ENCODE measurements around the gene SLC5A10. TPM values are rescaled to one million over a fixed set of nuclear protein-coding genes. Genes with fewer than 3 reads are reported as not detected.
A peak's percentile ranks its signal among the peaks of the same experiment; 100 is the strongest.

SLC5A10 gene
- polyA plus RNA-seq, 1 donor from 2014 or later = 0.79 TPM

DNA sequence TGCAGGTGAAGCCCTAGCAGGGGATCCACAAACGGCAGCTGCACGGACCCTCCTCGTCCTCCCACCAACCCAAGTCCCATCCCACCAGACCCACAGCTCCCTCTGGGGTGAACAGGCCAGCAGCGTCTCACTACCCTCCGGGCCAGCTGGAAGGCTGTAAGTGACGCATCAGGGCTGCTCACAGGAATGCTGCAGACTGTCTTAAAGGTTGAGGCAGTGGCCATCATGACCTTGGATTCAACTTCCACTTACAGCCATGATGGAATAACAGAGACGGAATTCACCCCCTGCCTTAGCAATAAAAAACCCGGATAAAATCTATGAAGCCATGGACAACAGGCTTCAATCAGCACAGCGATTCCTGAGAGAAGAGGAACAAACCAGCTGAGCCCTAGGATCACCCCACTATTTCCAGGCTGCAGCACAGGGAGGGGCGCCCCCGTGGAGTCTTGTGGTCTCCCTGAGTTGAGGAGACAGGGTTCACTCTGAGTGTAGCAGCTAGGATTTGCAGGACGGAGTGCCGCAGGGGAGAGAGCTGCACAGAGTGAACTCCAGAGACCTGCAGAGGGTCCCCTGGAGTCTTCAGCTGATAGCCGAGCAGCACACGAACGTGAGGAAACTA lies 42.1 kb downstream of the SLC5A10 start:
- Mint-ChIP-seq H3K36me3 (peaks cover 2% of the 10 kb centered on the region), H3K9me3 (peaks cover 0 to 3% (median 0%) of the 10 kb centered on the region in 3 donors), H3K27me3 (no peaks in the 10 kb centered on the region), H3K27ac (peak overlapping the region in 1 of 3 donors; percentile 35), H3K4me3 (peak overlapping the region in 1 of 4 donors; percentile 2), H3K4me1 (peaks cover 13 to 26% (median 16%) of the 10 kb centered on the region in 3 donors)

DNA sequence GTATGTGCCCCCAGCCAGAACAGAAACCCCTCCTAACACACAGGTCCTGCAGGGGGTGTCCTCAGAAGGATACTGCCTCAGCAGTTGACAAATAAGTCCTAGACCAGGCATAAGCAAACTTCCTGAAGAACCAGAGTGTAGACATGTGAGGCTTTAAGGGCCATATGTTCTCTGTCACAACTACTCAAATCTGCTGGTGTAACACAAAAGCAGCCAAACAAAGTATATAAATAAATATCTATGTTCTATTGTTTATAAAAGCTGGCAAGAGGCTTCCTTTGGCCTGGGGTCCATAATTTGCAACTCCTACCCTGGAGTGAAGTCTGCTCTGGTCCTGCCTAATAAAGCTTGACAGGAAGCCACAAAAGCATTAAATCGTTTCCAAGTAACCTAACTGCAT lies 42.7 kb downstream of the SLC5A10 start:
- Mint-ChIP-seq H3K27ac (peak overlapping the region in 1 of 3 donors; percentile 35), H3K27me3 (no peaks in the 10 kb centered on the region), H3K4me1 (peaks cover 13 to 26% (median 16%) of the 10 kb centered on the region in 3 donors), H3K36me3 (peaks cover 2% of the 10 kb centered on the region), H3K9me3 (peaks cover 0 to 3% (median 0%) of the 10 kb centered on the region in 3 donors), H3K4me3 (peak overlapping the region in 1 of 4 donors; percentile 23)

DNA sequence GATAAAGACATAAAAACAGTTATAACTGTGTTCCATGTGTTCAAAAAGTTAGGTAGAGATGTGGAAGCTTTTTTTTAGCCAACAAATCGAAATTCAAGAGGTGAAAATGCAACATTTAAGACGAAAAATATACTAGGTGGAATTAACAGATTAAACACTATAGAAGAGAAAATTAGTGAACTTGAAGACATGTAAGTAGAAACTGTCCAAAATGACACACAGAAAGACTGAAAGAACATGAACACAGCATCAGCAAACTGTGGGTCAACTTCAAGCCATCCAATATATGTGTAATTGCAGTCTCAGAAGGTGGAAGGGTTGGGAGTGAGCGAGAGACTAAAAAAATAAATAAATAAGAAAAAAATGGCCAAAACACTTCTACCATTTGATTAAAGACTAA lies 43.3 kb downstream of the SLC5A10 start:
- no peak overlapping the region for H3K4me3 Mint-ChIP-seq
- no peaks in the 10 kb centered on the region for H3K27me3 Mint-ChIP-seq
- H3K27ac Mint-ChIP-seq = peak overlapping the region in 2 of 3 donors; percentile 35 to 67
- peaks cover 13 to 26% (median 16%) of the 10 kb centered on the region in 3 donors for H3K4me1 Mint-ChIP-seq
- H3K36me3 Mint-ChIP-seq = peaks cover 2% of the 10 kb centered on the region
- H3K9me3 Mint-ChIP-seq = peaks cover 0 to 3% (median 0%) of the 10 kb centered on the region in 3 donors

DNA sequence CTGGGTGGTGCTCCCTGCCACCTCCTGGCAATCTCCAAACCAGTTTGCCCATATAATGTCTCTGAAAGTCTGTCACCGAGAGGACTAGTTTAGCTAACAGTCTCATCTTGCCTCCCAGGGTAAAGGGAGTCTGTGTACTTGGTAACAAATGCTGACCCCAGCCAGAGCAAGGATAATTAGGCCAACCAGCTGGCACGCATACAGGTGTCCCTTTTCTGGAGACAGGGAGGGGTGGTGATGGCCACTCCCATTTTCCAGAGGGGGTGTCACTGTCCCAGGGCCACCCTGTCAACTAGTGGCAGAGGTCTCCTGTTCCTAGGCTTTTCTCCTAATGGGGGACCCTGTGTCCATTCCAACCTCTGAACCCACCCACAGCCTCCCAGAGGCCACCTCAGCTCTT lies 44.5 kb downstream of the SLC5A10 start:
- Mint-ChIP-seq H3K27me3 (no peaks in the 10 kb centered on the region), H3K27ac (peak overlapping the region in 1 of 3 donors; percentile 59), H3K9me3 (peaks cover 0 to 3% (median 0%) of the 10 kb centered on the region in 3 donors), H3K4me1 (peaks cover 12 to 29% (median 19%) of the 10 kb centered on the region in 3 donors), H3K36me3 (peaks cover 2% of the 10 kb centered on the region), H3K4me3 (peak overlapping the region in 1 of 4 donors; percentile 38)

DNA sequence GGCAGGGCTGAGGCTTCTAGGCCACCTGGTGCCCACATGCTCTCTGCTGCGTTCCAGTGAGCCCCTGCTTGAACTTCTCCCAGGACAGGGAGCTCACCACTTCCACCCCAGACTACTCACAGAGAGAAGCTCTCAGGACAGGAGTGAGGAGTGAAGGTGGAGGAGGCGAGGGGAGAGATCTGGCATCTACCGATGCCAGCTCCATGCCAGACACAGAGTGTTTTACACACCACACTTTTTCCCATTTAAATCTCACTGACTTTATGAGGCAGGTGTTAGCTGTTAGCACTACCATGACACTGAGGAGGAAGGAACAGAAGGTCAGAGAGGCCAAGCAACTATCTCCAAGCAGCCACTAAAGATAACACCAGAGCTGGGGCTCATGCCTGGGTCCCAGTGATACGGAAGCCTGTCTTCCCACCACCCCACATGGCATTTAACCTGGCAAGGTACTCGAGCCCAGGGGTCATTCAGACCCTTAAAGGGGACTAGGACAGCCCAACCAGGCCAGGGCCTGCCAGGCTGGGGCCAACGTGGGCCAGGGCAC lies 45.8 kb downstream of the SLC5A10 start:
- H3K36me3 Mint-ChIP-seq = peaks cover 2% of the 10 kb centered on the region
- no peaks in the 10 kb centered on the region for H3K27me3 Mint-ChIP-seq
- H3K27ac Mint-ChIP-seq = peak overlapping the region in 1 of 3 donors; percentile 8
- peaks cover 0 to 3% (median 0%) of the 10 kb centered on the region in 3 donors for H3K9me3 Mint-ChIP-seq
- peak overlapping the region in 1 of 4 donors; percentile 53 for H3K4me3 Mint-ChIP-seq
- H3K4me1 Mint-ChIP-seq = peaks cover 10 to 33% (median 22%) of the 10 kb centered on the region in 3 donors

DNA sequence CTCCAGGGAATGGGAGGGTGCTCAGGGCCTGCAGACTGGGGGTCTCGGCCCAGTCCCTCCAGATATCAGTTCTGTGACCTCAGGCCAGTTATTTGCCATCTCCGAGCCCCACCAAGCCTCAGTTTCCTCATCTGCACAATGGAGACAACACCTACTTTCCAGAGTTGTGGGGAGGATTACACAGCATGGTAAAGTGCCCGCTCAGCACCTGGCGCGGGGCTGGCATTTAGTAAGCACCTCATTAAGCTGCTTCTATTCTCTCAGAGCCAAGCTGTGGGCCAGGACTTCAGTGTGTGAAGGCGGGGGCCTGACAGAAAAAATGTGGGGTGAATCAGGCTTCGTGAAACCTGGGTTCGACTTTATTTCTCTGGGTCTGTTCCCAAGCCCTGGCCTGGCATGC lies 47.4 kb downstream of the SLC5A10 start:
- Mint-ChIP-seq H3K27ac (no peak overlapping the region), H3K9me3 (peaks cover 0 to 3% (median 0%) of the 10 kb centered on the region in 3 donors), H3K4me3 (no peak overlapping the region), H3K36me3 (peaks cover 2% of the 10 kb centered on the region), H3K4me1 (peaks cover 10 to 24% (median 22%) of the 10 kb centered on the region in 3 donors), H3K27me3 (no peaks in the 10 kb centered on the region)

DNA sequence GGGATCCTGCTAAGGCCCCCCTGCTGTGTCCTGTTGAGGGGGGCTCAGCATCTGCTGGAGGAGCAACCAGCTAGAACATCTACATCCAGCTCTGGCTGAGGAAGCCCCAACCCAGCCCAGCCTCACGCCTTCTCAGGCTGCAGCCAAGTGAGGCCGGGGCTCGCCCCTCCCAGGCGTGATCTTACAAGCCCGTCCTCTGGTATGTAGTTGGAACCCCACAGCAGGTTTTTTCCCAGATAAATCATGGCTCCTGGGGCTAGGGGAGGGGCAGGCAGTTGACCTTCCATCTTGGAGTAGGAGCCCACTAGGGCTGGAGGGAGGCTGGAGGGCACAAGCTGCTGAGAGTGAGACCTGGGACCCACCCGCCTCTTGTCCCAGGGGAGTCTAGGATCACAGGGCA lies 47.9 kb downstream of the SLC5A10 start:
- H3K27ac Mint-ChIP-seq = no peak overlapping the region
- H3K36me3 Mint-ChIP-seq = peaks cover 2% of the 10 kb centered on the region
- H3K9me3 Mint-ChIP-seq = peaks cover 0 to 3% (median 0%) of the 10 kb centered on the region in 3 donors
- H3K4me1 Mint-ChIP-seq = peaks cover 10 to 24% (median 22%) of the 10 kb centered on the region in 3 donors
- no peaks in the 10 kb centered on the region for H3K27me3 Mint-ChIP-seq
- H3K4me3 Mint-ChIP-seq = no peak overlapping the region

DNA sequence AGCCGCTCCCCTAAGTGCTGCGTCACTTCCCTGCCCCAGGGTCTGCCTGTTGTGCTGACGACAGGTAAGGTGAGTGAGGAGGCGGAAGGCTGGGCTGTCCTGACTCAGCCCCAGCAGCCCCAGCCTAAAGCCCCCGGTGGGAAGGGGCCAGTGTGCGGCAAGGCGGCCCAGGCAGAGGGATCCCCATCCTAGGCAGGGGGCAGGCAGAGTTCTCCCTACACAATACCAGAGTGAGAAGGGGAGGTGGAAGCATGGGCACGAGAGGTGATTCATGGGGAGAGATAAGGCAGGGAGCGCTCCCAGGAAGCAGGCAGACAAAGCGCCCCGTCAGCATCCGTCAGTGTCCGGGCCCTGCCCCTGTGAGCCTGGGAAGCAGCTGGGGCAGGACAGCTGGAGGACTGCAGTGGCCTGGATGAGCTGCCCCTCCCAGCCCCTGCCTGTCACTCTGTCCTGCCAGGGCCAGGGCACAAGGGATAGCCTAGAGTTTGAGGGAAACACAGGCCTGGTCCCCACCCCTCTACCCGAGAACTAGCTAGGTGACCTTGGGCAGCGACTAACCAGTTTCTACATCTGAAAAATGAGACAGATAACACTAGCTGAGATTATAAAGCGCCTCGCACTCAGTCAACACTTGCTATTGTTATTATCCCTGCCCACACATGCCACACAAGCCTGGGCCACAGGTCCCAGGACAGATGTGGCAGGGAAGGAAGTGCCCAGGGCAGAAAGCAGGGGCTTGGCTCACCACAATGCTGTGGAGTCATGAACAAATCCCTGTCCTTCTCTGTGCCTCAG lies 48.8 kb downstream of the SLC5A10 start:
- Mint-ChIP-seq H3K36me3 (peaks cover 2% of the 10 kb centered on the region), H3K27ac (peak overlapping the region in 1 of 3 donors; percentile 81), H3K4me3 (peak overlapping the region in 2 of 4 donors; percentile 25 to 60), H3K9me3 (no peaks in the 10 kb centered on the region), H3K27me3 (no peaks in the 10 kb centered on the region), H3K4me1 (peaks cover 11 to 24% (median 22%) of the 10 kb centered on the region in 3 donors)

DNA sequence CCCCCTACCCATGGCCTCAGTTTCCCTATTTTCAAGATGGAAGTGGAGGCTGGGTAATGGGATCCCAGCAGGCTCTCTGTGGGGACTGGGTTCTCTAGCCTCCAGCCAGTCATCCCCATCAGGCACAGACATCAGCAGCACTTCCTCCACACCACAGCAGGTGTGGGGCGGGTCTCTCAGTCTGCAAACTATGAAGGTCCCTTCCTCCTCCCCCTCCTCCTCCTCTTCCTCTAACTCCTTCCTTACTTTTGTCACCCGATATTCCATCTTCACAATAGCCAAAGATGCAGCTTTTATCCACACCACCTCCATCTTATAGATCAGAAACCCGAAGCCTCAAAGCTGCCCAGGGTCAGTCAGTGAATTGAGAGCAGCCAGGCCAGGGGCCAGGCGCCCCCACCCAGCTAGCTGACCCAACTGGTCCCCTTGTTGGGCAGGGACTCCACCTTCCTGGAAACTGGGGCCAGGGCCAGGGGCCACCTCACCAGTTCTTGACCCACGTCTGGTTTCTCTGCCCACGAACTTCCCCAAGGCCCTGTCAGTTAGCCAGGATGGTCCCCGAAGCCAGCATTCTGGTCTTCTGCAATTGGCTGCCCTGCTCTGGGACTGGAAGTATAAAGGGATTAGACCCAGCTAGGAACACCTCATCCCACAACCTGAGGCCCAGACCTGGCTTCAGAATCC lies 50.1 kb downstream of the SLC5A10 start:
- Mint-ChIP-seq H3K36me3 (no peaks in the 10 kb centered on the region), H3K27ac (peak overlapping the region in 1 of 3 donors; percentile 71), H3K4me1 (peaks cover 15 to 27% (median 24%) of the 10 kb centered on the region in 3 donors), H3K9me3 (no peaks in the 10 kb centered on the region), H3K27me3 (no peaks in the 10 kb centered on the region), H3K4me3 (peak overlapping the region; percentile 62 to 95 (median 72))

DNA sequence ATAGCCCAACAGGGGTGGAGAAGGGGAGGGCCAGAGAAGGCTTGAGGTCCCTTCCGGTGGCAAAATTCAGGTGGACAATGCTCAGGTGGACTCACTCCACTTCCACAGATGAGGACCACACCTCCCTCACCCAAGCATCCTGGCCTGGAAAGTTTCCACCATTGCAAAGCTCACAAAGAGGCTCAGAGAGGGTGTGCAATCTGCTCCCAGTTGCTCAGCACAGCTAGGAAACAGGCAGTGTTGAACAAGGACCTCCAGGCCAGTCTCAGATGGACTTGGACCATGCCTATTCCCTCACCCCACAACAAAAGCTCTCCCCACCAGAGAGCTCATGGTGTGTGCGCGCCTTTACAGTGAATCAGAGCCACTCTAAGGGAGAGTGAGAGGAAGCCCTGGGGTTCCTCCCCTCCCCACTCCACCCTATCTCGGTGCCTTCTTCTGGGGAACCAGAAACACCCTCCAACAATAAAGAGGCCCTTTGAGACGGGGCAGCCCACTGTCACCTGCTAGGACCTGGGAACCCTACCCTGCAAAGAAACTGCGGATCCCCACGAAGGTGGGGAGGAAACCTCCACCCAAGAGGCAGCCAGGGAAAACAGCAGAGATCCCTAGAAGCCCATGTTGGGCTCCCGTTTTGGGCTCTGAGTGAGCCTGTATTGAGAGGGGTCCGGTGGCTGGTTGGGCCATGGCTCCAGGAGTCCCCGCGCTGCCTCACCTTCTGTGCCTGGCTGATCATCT lies 51.0 kb downstream of the SLC5A10 start:
- Mint-ChIP-seq H3K9me3 (no peaks in the 10 kb centered on the region), H3K27ac (peak overlapping the region in 1 of 3 donors; percentile 52), H3K36me3 (no peaks in the 10 kb centered on the region), H3K4me3 (peak overlapping the region; percentile 81 to 96 (median 90)), H3K4me1 (peaks cover 15 to 24% (median 22%) of the 10 kb centered on the region in 3 donors), H3K27me3 (no peaks in the 10 kb centered on the region)

DNA sequence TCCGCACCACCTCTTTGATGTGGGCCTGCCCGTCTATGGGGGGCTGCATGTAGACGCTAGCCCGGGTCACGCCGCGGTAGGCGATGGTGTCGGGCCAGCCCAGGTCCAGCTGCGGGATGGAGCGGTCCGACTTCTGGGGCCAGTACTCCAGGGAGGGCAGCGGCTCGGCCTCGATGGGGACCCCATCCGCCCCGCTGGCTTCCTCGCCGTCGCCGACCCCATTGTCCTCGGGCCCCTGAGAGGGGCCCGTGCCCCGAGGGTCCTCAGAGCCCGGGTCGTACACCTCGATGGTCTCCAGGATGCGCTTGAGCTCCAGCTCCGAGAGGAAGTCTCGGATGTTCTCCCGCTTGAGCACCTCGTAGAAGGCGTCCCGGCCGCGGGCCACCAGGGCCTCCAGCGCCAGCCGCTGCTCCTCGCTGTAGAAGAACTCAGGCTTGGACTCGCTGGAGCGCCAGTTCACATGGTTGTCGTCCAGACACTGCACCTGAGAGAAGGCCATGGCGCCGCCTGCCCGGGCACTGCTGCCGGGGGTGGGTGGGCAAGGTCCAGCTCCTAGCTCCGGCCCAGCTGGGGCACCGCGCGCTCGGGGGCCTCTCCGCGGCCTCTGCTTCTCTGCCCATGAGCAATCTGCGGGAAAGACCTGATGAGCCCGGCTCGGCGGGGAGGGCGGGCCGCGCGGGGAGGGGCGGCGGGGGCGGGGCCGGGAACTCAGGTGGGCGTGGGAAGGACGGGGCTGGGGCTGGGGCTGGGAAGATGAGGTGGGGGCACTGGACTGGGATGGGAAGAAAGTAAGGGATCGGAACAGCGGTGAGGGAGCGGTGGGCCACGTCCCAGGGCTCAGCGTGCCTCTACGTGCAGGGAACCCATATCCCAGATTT lies 51.8 kb downstream of the SLC5A10 start:
- Mint-ChIP-seq H3K27me3 (no peaks in the 10 kb centered on the region), H3K4me1 (peaks cover 15 to 24% (median 22%) of the 10 kb centered on the region in 3 donors), H3K9me3 (no peaks in the 10 kb centered on the region), H3K36me3 (no peaks in the 10 kb centered on the region), H3K4me3 (peak overlapping the region; percentile 81 to 96 (median 90)), H3K27ac (peak overlapping the region in 2 of 3 donors; percentile 52 to 67)

DNA sequence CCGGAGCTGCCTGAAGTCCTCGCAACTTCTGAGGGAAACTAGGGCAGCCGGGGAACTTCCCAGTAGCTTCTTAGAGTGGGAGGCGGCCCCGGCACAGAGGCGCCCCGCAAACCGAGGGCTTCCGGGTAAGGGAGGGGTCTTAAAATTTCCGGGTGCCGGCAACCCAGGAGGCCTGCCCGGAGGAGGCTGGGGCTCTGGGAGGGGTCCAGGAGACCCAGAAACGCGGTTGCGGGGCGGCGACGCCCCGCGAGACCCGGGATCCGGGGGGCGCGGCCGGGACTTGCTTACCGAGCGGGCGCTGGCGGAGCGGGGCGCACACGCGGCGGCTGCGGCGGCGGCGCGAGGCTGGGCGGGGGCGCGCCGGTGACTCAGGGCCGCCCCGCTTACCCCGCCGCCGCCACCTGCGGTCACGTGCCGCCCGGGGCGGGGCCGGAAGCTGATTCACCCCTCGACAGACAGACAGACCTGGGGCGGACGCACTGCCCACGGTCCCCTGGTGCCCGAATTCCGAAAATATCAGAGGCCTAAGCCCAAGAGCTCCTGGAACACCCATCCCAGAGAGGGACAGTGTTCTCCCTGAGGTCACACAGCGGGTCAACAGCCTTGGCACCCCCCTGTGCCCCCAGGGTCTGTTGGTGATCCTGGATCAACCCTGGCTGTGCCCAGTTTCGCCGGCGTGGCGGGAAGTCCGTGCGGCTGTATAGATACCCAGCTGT lies 52.6 kb downstream of the SLC5A10 start, which contains the start of gene FAM83G:
Gene FAM83G, minus strand, starts transcription at position 344 of the 716 bp plus-strand sequence. CDS start 723 bp downstream, outside the sequence.
- Mint-ChIP-seq H3K4me3 (peak within 1 kb of the TSS; percentile 81 to 96 (median 90)), H3K9me3 (no peaks in the 10 kb centered on the region), H3K36me3 (no peaks in the 10 kb centered on the region), H3K27ac (peak within 1 kb of the TSS; percentile 67 to 85 (median 82)), H3K4me1 (peaks cover 15 to 24% (median 22%) of the 10 kb centered on the region in 3 donors), H3K27me3 (no peaks in the 10 kb centered on the region)
